Keratinocyte (primary cell): ENCODE data around the gene SPRN. TPM values are rescaled to one million over a fixed set of nuclear protein-coding genes. Genes with fewer than 3 reads are reported as not detected.

ENCODE experiments used
- DNase-seq: peaks from one replicate; pipeline ENCODE4 v3.0.0-alpha.2; 2011; ENCODE audit warnings: low read depth, missing footprints, low spot score
- FAIRE-seq: peaks from 2 replicates; lab custom pipeline; 2011; peaks lifted over from hg19 to GRCh38; lab: Jason Lieb, UNC
- H2AFZ ChIP-seq: 2 replicates; pipeline ENCODE4 v1.6.0; 2012; ENCODE audit warnings: low read length, control low read depth, inconsistent platforms; ENCODE audit not compliant: control insufficient read depth
- H3K27ac ChIP-seq: 2 replicates; pipeline ENCODE4 v1.5.1; 2011; ENCODE audit warnings: low read length; ENCODE audit not compliant: control insufficient read depth, insufficient read depth
- H3K27me3 ChIP-seq: 3 replicates; pipeline ENCODE4 v1.6.0; 2011; ENCODE audit warnings: low read length; ENCODE audit not compliant: control insufficient read depth, insufficient read depth; ENCODE audit errors: extremely low read depth
- H3K36me3 ChIP-seq, 2 experiments: 2 replicates in 1 of 2; 3 replicates in 1 of 2; pipeline ENCODE4 v1.5.1; 2011; ENCODE audit warnings: low read length in 2 of 2, mild to moderate bottlenecking in 1 of 2; ENCODE audit not compliant: control insufficient read depth in 2 of 2, insufficient read depth in 2 of 2; ENCODE audit errors: extremely low read depth in 1 of 2
- H3K4me1 ChIP-seq: 3 replicates; pipeline ENCODE4 v1.5.1; 2011; ENCODE audit warnings: low read length; ENCODE audit not compliant: control insufficient read depth, insufficient read depth; ENCODE audit errors: extremely low read depth
- H3K4me2 ChIP-seq: 3 replicates; pipeline ENCODE4 v1.6.0; 2011; ENCODE audit warnings: low read depth, low read length; ENCODE audit not compliant: control insufficient read depth, insufficient read depth; ENCODE audit errors: extremely low read depth
- H3K4me3 ChIP-seq, 3 experiments: fragments of 200-600 bp in 1 of 3; sonication (generic) in 1 of 3; 2 replicates in 2 of 3; 3 replicates in 1 of 3; pipeline ENCODE4 v1.5.1; 2011 to 2016; ENCODE audit warnings: low read length in 3 of 3, mild to moderate bottlenecking in 3 of 3, control low read depth in 2 of 3, inconsistent platforms in 1 of 3, low read depth in 1 of 3, mixed read lengths in 1 of 3, mixed run types in 1 of 3, moderate library complexity in 1 of 3; ENCODE audit not compliant: control insufficient read depth in 2 of 3, insufficient read depth in 2 of 3; ENCODE audit errors: extremely low read depth in 1 of 3
- H3K79me2 ChIP-seq: 2 replicates; pipeline ENCODE4 v1.6.0; 2012; ENCODE audit warnings: low read length; ENCODE audit not compliant: control insufficient read depth, insufficient read depth
- H3K9ac ChIP-seq: 3 replicates; pipeline ENCODE4 v1.6.0; 2011; ENCODE audit warnings: low read length; ENCODE audit not compliant: control insufficient read depth, insufficient read depth; ENCODE audit errors: extremely low read depth
- H3K9me1 ChIP-seq: 3 replicates; pipeline ENCODE4 v1.6.0; 2011; ENCODE audit warnings: low read length; ENCODE audit not compliant: control insufficient read depth, insufficient read depth; ENCODE audit errors: extremely low read depth
- H3K9me3 ChIP-seq: 2 replicates; pipeline ENCODE4 v1.5.1; 2012; ENCODE audit warnings: low read depth, low read length; ENCODE audit not compliant: control insufficient read depth
- H4K20me1 ChIP-seq: 3 replicates; pipeline ENCODE4 v1.6.0; 2011; ENCODE audit warnings: low read length; ENCODE audit not compliant: control insufficient read depth, insufficient read depth; ENCODE audit errors: extremely low read depth
- EZH2 ChIP-seq: IDR thresholded peaks from one replicate; pipeline ENCODE4 v1.6.1; 2012; ENCODE audit warnings: inconsistent platforms, mild to moderate bottlenecking, low read length, moderate library complexity
- dilution Hi-C: fragments of 300-500 bp; cut with MboI; formaldehyde crosslinking; loops from one replicate; pipeline ENCODE4 v1.7.0; 2020; ENCODE audit warnings: low sequenced_read_pairs; ENCODE audit not compliant: extremely low pct_ligation_motif_present
- polyA plus RNA-seq, 5 experiments: library from polyadenylated mRNA; depleted of rRNA in 3 of 5; stranded (reverse) in 3 of 5; stranded (forward) in 1 of 5; unstranded in 1 of 5; fragments of >200 nt; gene quantifications; 1 replicate in 1 of 5; 2 replicates in 3 of 5; 3 replicates in 1 of 5; pipeline versions ENCODE4 v1.2.1 to v1.2.3, GENCODE V29; 2011 to 2012; ENCODE audit warnings: missing spikeins in 2 of 5, low read depth in 1 of 5, low replicate concordance in 1 of 5
- TF ChIP-seq, protein P1 (sequence below), 3 experiments: IDR thresholded peaks in 1 of 3; conservative IDR thresholded peaks in 1 of 3; optimal IDR thresholded peaks in 1 of 3; 2 replicates in 2 of 3; 3 replicates in 1 of 3; pipeline versions ENCODE3 to v1.5.1; 2011; ENCODE audit warnings: low read length in 3 of 3, mild to moderate bottlenecking in 3 of 3, moderate library complexity in 2 of 3, control low read depth in 1 of 3, inconsistent platforms in 1 of 3; ENCODE audit not compliant: insufficient read depth in 2 of 3; ENCODE audit errors: extremely low read depth in 1 of 3

SPRN gene
- polyA plus RNA-seq, 1 donor (not counting 4 experiments of a cell fraction or from before 2014, with no cell fraction given) = 0.01 TPM

DNA sequence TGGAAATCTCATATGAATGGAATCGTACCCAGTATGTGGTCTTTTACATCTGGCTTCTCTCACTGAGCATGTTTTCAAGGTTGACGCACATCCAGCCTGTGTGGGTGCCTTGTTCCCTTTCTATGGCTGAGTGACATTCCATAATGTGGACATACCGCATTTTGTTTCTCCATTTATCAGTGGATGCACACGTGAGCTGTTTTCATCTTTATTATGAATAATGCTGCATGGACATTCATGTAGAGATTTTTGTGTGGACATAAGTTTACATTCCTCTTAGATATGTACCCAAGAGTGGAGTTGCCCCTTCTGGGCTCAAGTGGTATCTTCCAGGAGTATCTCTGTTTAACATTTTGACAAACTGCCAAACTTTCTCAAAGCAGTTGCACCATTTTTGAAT, 28.0 kb upstream of the SPRN start:
- Histone ChIP-seq H3K9me1 (no peaks in the 10 kb centered on the region), H3K9me3 (peaks cover 4% of the 10 kb centered on the region), H2AFZ (no peak overlapping the region), H3K4me3 (no peak overlapping the region), H4K20me1 (no peaks in the 10 kb centered on the region), H3K9ac (no peak overlapping the region), H3K27me3 (no peaks in the 10 kb centered on the region), H3K4me1 (no peaks in the 10 kb centered on the region), H3K79me2 (no peaks in the 10 kb centered on the region), H3K27ac (no peak overlapping the region), H3K4me2 (no peak overlapping the region), H3K36me3 (no peaks in the 10 kb centered on the region)
- FAIRE-seq (no peak), DNase-seq (no peak)
- dilution Hi-C loops = no loop called here
- TF ChIP-seq EZH2 = no peak
- TF ChIP-seq, protein P1, sequence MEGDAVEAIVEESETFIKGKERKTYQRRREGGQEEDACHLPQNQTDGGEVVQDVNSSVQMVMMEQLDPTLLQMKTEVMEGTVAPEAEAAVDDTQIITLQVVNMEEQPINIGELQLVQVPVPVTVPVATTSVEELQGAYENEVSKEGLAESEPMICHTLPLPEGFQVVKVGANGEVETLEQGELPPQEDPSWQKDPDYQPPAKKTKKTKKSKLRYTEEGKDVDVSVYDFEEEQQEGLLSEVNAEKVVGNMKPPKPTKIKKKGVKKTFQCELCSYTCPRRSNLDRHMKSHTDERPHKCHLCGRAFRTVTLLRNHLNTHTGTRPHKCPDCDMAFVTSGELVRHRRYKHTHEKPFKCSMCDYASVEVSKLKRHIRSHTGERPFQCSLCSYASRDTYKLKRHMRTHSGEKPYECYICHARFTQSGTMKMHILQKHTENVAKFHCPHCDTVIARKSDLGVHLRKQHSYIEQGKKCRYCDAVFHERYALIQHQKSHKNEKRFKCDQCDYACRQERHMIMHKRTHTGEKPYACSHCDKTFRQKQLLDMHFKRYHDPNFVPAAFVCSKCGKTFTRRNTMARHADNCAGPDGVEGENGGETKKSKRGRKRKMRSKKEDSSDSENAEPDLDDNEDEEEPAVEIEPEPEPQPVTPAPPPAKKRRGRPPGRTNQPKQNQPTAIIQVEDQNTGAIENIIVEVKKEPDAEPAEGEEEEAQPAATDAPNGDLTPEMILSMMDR (optimal IDR thresholded peaks at IDR 0.05 in 1 of 3, IDR thresholded peaks at IDR 0.05 in 1 of 3, conservative IDR thresholded peaks at IDR 0.05 in 1 of 3; ENCODE audit: extremely low read depth in 1 of 3, insufficient read depth in 2 of 3, low read length in 3 of 3) = no peak

- H3K79me2 ChIP-seq = no peaks in the 10 kb centered on the region
- H3K27me3 ChIP-seq = no peaks in the 10 kb centered on the region
- no peaks in the 10 kb centered on the region for H3K4me1 ChIP-seq
- H3K9ac ChIP-seq = no peak overlapping the region
- H3K9me3 ChIP-seq = peaks cover 4% of the 10 kb centered on the region
- no peak overlapping the region for H2AFZ ChIP-seq
- H3K4me2 ChIP-seq = no peak overlapping the region
- no peaks in the 10 kb centered on the region for H3K9me1 ChIP-seq
- FAIRE-seq (no peak), DNase-seq (no peak)
- H3K36me3 ChIP-seq = no peaks in the 10 kb centered on the region
- no peak overlapping the region for H3K27ac ChIP-seq
- no peaks in the 10 kb centered on the region for H4K20me1 ChIP-seq
- dilution Hi-C loops = no loop called here
- H3K4me3 ChIP-seq = no peak overlapping the region
- no peak for TF ChIP-seq EZH2
- TF ChIP-seq, protein P1 (optimal IDR thresholded peaks at IDR 0.05 in 1 of 3, IDR thresholded peaks at IDR 0.05 in 1 of 3, conservative IDR thresholded peaks at IDR 0.05 in 1 of 3; ENCODE audit: extremely low read depth in 1 of 3, insufficient read depth in 2 of 3, low read length in 3 of 3) = no peak
Observed at GRCh38 chr10:133451346-133451745, 26.9 kb upstream of the SPRN start.
